GM18498 (cell line): ENCODE data around the gene SOAT1.

ENCODE experiments used
- ATAC-seq: cut with Tn5 transposase; IDR thresholded peaks from one replicate; pipeline ENCODE4 v1.9.1; 2021; ENCODE audit warnings: mild to moderate bottlenecking, moderate library complexity; ENCODE audit not compliant: unreplicated experiment

The SOAT1 gene

GRCh38 chr1:179303200-179303785 lies 9.7 kb downstream of the SOAT1 start:
- no peak for ATAC-seq

GRCh38 chr1:179305450-179305849 lies 11.9 kb downstream of the SOAT1 start:
- no peak for ATAC-seq

GRCh38 chr1:179310291-179310690 lies 16.7 kb downstream of the SOAT1 start:
- ATAC-seq, result no peak

GRCh38 chr1:179310721-179311120 lies 17.1 kb downstream of the SOAT1 start:
- no peak for ATAC-seq

GRCh38 chr1:179311149-179311700 lies 17.6 kb downstream of the SOAT1 start:
- ATAC-seq, result no peak

GRCh38 chr1:179313004-179313403 lies 19.4 kb downstream of the SOAT1 start:
- no peak for ATAC-seq

GRCh38 chr1:179314928-179315327 lies 21.3 kb downstream of the SOAT1 start:
- no peak for ATAC-seq

GRCh38 chr1:179318491-179318890 lies 24.9 kb downstream of the SOAT1 start:
- ATAC-seq, result no peak

GRCh38 chr1:179321533-179322216 lies 28.1 kb downstream of the SOAT1 start:
- no peak for ATAC-seq

GRCh38 chr1:179322557-179322956 lies 29.0 kb downstream of the SOAT1 start:
- no peak for ATAC-seq

GRCh38 chr1:179323436-179323835 lies 29.8 kb downstream of the SOAT1 start:
- no peak for ATAC-seq

- no peak for ATAC-seq
These were observed 32.2 kb downstream of the SOAT1 start for GRCh38 chr1:179325836-179326235.

GRCh38 chr1:179326746-179327145 lies 33.1 kb downstream of the SOAT1 start:
- no peak for ATAC-seq

- no peak for ATAC-seq
These were observed 33.6 kb downstream of the SOAT1 start for GRCh38 chr1:179327196-179327595.

- no peak for ATAC-seq
These were observed 34.1 kb downstream of the SOAT1 start for GRCh38 chr1:179327679-179328078.

GRCh38 chr1:179329862-179330261 lies 36.3 kb downstream of the SOAT1 start:
- no peak for ATAC-seq

GRCh38 chr1:179334440-179334839 lies 40.8 kb downstream of the SOAT1 start:
- ATAC-seq, result no peak

GRCh38 chr1:179337288-179337687 lies 43.7 kb downstream of the SOAT1 start:
- no peak for ATAC-seq

GRCh38 chr1:179337942-179338560 lies 44.5 kb downstream of the SOAT1 start:
- no peak for ATAC-seq

- ATAC-seq, result no peak
These were observed 47.3 kb downstream of the SOAT1 start for GRCh38 chr1:179340918-179341317.

GRCh38 chr1:179341943-179342547 lies 48.4 kb downstream of the SOAT1 start:
- ATAC-seq, result no peak
